Upper lobe of left lung (tissue), 6 donors: ENCODE data around the gene TSHZ2. TPM values are rescaled to one million over a fixed set of nuclear protein-coding genes. Genes with fewer than 3 reads are reported as not detected.
"Not testable (repeated sequence)": the region's sequence is repeated elsewhere in the genome, so short reads cannot be mapped to it uniquely, and the experiment has no call there.

Source experiments
- ATAC-seq, 2 donors: fragments of 200-7000 bp; cut with Tn5 transposase; one replicate each; pipeline ENCODE4 v1.9.1; 2022; ENCODE audit warnings: mild to moderate bottlenecking in 2 of 2, moderate library complexity in 2 of 2; ENCODE audit not compliant: low FRiP score in 2 of 2
- DNase-seq, 2 donors: peaks; one replicate each; pipeline ENCODE4 v3.0.0-alpha.2; 2019 to 2020
- H3K27ac ChIP-seq, 4 donors: fragments of 200-600 bp; sonication (generic); one replicate each; pipeline ENCODE4 v1.5.1; 2016 to 2019
- H3K27me3 ChIP-seq, 4 donors: fragments of 200-600 bp; sonication (generic); one replicate each; pipeline ENCODE4 v1.5.1; 2017 to 2019
- H3K36me3 ChIP-seq, 4 donors: fragments of 200-600 bp; sonication (generic); one replicate each; pipeline ENCODE4 v1.5.1; 2016 to 2019
- H3K4me1 ChIP-seq, 4 donors: fragments of 200-600 bp; sonication (generic); one replicate each; pipeline ENCODE4 v1.5.1; 2018 to 2019
- H3K4me3 ChIP-seq, 4 donors: fragments of 200-600 bp; sonication (generic); one replicate each; pipeline ENCODE4 v1.5.1; 2017 to 2019; ENCODE audit warnings: mild to moderate bottlenecking in 2 of 4, moderate library complexity in 1 of 4
- H3K9me3 ChIP-seq, 4 donors: fragments of 200-600 bp; sonication (generic); one replicate each; pipeline ENCODE4 v1.5.1; 2018 to 2019
- CTCF ChIP-seq, 6 experiments: fragments of 450-650 bp in 4 of 6; fragments of 200-600 bp in 2 of 6; sonication (generic) in 2 of 6; IDR thresholded peaks; one replicate each; pipeline ENCODE4 v1.5.1; 2016 to 2019; ENCODE audit warnings: antibody characterized with exemption in 6 of 6
- EP300 ChIP-seq, 4 donors: sonication (generic); formaldehyde crosslinking; IDR thresholded peaks; one replicate each; pipeline ENCODE4 v1.5.1; 2017; ENCODE audit warnings: antibody characterized with exemption in 4 of 4, control low read depth in 2 of 4
- POLR2A ChIP-seq, 4 donors: fragments of 450-650 bp; IDR thresholded peaks; one replicate each; pipeline ENCODE4 v1.5.1; 2016 to 2017; ENCODE audit warnings: antibody characterized with exemption in 4 of 4, mild to moderate bottlenecking in 2 of 4
- POLR2AphosphoS5 ChIP-seq, 2 donors: sonication (generic); formaldehyde crosslinking; IDR thresholded peaks; one replicate each; pipeline ENCODE4 v1.5.1; 2017; ENCODE audit warnings: antibody characterized with exemption in 2 of 2
- WGBS, 2 donors: methylation state at CpG; one replicate each; pipeline ENCODE4 v1.1.5; 2017 to 2018; 5-methylcytosine and 5-hydroxymethylcytosine counted together
- total RNA-seq, 6 donors: library from RNA; depleted of rRNA in 4 of 6; stranded (reverse); fragments of >200 nt in 4 of 6; gene quantifications; one replicate each; pipeline versions ENCODE4 v1.1.0 to v1.2.1, GENCODE V29; 2016 to 2021
- donor health status: DM: no; HTN: no; CAD: no; lungs with moderate emphysema.
- donor health status: DM: no; HTN: yes; CAD: no; lungs with severe emphysema.

TSHZ2 gene
- total RNA-seq, 6 donors from 2014 or later = 1.8 to 10.0 (median 3.2) TPM

GRCh38 chr20:53522026-53522425 lies 549.9 kb downstream of the TSHZ2 start:
- Histone ChIP-seq H3K27ac (no peak overlapping the region), H3K4me3 (no peak overlapping the region), H3K4me1 (no peaks in the 10 kb centered on the region), H3K9me3 (no peaks in the 10 kb centered on the region), H3K27me3 (no peaks in the 10 kb centered on the region), H3K36me3 (no peaks in the 10 kb centered on the region)
- WGBS, 2 donors = 68 to 79% methylated on average over 3 of the region's 3 CpGs
- TF ChIP-seq POLR2AphosphoS5 (IDR thresholded peaks at IDR 0.05) (no peak), CTCF (IDR thresholded peaks at IDR 0.05) (no peak), POLR2A (IDR thresholded peaks at IDR 0.05) (no peak), EP300 (IDR thresholded peaks at IDR 0.05) (no peak)
- ATAC-seq (no peak), DNase-seq (no peak)

GRCh38 chr20:53522696-53523095 lies 550.5 kb downstream of the TSHZ2 start:
- H3K4me3 ChIP-seq = no peak overlapping the region
- H3K27ac ChIP-seq = no peak overlapping the region
- ATAC-seq (no peak), DNase-seq (no peak)
- H3K27me3 ChIP-seq = no peaks in the 10 kb centered on the region
- TF ChIP-seq POLR2A (IDR thresholded peaks at IDR 0.05) = no peak
- no peak for TF ChIP-seq CTCF (IDR thresholded peaks at IDR 0.05)
- no peak for TF ChIP-seq POLR2AphosphoS5 (IDR thresholded peaks at IDR 0.05)
- TF ChIP-seq EP300 (IDR thresholded peaks at IDR 0.05) = no peak
- no peaks in the 10 kb centered on the region for H3K36me3 ChIP-seq
- no peaks in the 10 kb centered on the region for H3K4me1 ChIP-seq
- no peaks in the 10 kb centered on the region for H3K9me3 ChIP-seq
- WGBS, 2 donors = 80 to 84% methylated on average over 5 of the region's 5 CpGs

GRCh38 chr20:53523615-53524014 lies 551.5 kb downstream of the TSHZ2 start:
- not testable (repeated sequence) for ATAC-seq, H3K27me3 ChIP-seq, H3K4me3 ChIP-seq, DNase-seq, H3K4me1 ChIP-seq, H3K9me3 ChIP-seq, H3K36me3 ChIP-seq, H3K27ac ChIP-seq
- 82 to 96% methylated on average over 2 of the region's 2 CpGs for WGBS, 2 donors

GRCh38 chr20:53524589-53525312 lies 552.6 kb downstream of the TSHZ2 start:
- no peaks in the 10 kb centered on the region for H3K36me3 ChIP-seq
- 72 to 83% methylated on average over 9 to 13 of the region's 13 CpGs for WGBS, 2 donors
- ATAC-seq = no peak
- H3K27me3 ChIP-seq = no peaks in the 10 kb centered on the region
- no peak for DNase-seq
- TF ChIP-seq EP300 (IDR thresholded peaks at IDR 0.05) (no peak), CTCF (IDR thresholded peaks at IDR 0.05) (no peak), POLR2A (IDR thresholded peaks at IDR 0.05) (no peak), POLR2AphosphoS5 (IDR thresholded peaks at IDR 0.05) (no peak)
- no peak overlapping the region for H3K4me3 ChIP-seq
- no peaks in the 10 kb centered on the region for H3K4me1 ChIP-seq
- no peaks in the 10 kb centered on the region for H3K9me3 ChIP-seq
- no peak overlapping the region for H3K27ac ChIP-seq

GRCh38 chr20:53527196-53527595 lies 555.0 kb downstream of the TSHZ2 start:
- no peaks in the 10 kb centered on the region for H3K27me3 ChIP-seq
- no peak overlapping the region for H3K4me3 ChIP-seq
- ATAC-seq (no peak), DNase-seq (no peak)
- TF ChIP-seq POLR2A (IDR thresholded peaks at IDR 0.05) (no peak), POLR2AphosphoS5 (IDR thresholded peaks at IDR 0.05) (no peak)
- no peaks in the 10 kb centered on the region for H3K4me1 ChIP-seq
- H3K36me3 ChIP-seq = no peaks in the 10 kb centered on the region
- H3K9me3 ChIP-seq = no peaks in the 10 kb centered on the region
- H3K27ac ChIP-seq = no peak overlapping the region
- WGBS, 2 donors = 85 to 88% methylated on average over 8 of the region's 8 CpGs

GRCh38 chr20:53529658-53530057 lies 557.5 kb downstream of the TSHZ2 start:
- Histone ChIP-seq H3K4me3 (no peak overlapping the region), H3K9me3 (no peaks in the 10 kb centered on the region), H3K36me3 (no peaks in the 10 kb centered on the region), H3K27me3 (no peaks in the 10 kb centered on the region), H3K27ac (no peak overlapping the region), H3K4me1 (no peaks in the 10 kb centered on the region)
- DNase-seq = no peak
- no peak for TF ChIP-seq EP300 (IDR thresholded peaks at IDR 0.05)
- no peak for TF ChIP-seq POLR2AphosphoS5 (IDR thresholded peaks at IDR 0.05)
- TF ChIP-seq CTCF (IDR thresholded peaks at IDR 0.05) = no peak
- TF ChIP-seq POLR2A (IDR thresholded peaks at IDR 0.05) = no peak
- no peak for ATAC-seq
- WGBS, 2 donors = 82 to 84% methylated on average over 5 of the region's 5 CpGs
